ENCODE results near the gene C11orf52.
"Not testable (repeated sequence)": the region's sequence is repeated elsewhere in the genome, so short reads cannot be mapped to it uniquely, and the experiment has no call there.

Gene C11orf52

DNA sequence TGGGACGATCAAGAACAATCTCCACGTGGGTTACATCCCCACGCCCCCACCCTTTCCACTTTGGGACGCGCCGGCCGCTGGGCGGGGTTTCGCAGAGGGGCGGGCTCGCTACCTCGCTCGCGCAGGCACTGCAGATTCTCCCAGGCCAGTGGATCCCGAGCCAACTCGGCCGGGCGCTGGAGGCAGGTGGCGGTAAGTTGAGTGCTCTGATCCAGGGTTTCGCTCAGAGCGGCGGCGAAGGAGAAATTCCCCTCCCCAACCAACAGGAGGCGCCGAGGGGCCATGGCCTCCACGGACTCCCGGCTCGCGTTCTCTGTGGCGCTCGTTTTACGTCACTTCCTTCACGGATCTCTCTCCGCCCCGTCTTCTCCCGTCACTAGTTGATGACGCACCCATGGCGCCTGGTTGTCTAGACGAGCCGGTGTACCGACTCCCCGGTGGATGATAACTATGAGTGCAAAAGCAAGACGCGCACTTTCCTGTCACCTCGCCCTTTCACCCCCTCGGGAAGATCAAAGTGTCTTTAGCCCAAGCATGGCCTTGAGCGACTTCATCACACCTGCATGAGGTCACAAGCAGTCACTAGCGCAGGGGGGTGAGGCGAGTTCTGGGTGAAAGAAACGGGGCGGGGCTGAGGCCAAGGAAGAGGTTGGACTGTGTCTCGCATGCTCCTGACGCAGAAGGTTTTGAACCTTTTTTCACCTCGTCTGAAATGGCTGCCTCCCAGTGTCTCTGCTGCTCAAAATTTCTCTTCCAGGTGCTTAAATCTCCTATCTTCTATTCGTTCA is 39.7 kb upstream of the C11orf52 start, which contains the start of the genes CFAP68 and FDXACB1:
Gene CFAP68 (plus strand): TSS at position 693 of the 788 bp plus-strand sequence. CDS start 20 bp downstream, at position 713.
Gene FDXACB1 (minus strand): TSS at position 317 of the 788 bp plus-strand sequence. CDS start 33 bp downstream, at position 284.
- H3K4me3 ChIP-seq (ENCODE audit: control insufficient read depth, low read depth, low read length), result peak within 1 kb of the TSS; percentile 78
- TF ChIP-seq, protein P1, sequence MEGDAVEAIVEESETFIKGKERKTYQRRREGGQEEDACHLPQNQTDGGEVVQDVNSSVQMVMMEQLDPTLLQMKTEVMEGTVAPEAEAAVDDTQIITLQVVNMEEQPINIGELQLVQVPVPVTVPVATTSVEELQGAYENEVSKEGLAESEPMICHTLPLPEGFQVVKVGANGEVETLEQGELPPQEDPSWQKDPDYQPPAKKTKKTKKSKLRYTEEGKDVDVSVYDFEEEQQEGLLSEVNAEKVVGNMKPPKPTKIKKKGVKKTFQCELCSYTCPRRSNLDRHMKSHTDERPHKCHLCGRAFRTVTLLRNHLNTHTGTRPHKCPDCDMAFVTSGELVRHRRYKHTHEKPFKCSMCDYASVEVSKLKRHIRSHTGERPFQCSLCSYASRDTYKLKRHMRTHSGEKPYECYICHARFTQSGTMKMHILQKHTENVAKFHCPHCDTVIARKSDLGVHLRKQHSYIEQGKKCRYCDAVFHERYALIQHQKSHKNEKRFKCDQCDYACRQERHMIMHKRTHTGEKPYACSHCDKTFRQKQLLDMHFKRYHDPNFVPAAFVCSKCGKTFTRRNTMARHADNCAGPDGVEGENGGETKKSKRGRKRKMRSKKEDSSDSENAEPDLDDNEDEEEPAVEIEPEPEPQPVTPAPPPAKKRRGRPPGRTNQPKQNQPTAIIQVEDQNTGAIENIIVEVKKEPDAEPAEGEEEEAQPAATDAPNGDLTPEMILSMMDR (IDR thresholded peaks at IDR 0.05; ENCODE audit: control insufficient read depth, insufficient read depth, low read depth, low read length, missing control alignments), result peak; percentile 96
- peak; percentile 86 for DNase-seq (ENCODE audit: low read depth)

GRCh38 chr11:111879637-111879960 is 39.1 kb upstream of the C11orf52 start:
- DNase-seq (ENCODE audit: low read depth), result no peak
- H3K4me3 ChIP-seq (ENCODE audit: control insufficient read depth, low read depth, low read length), result peak overlapping the region; percentile 78
- TF ChIP-seq, protein P1 (IDR thresholded peaks at IDR 0.05; ENCODE audit: control insufficient read depth, insufficient read depth, low read depth, low read length, missing control alignments), result no peak

GRCh38 chr11:111882202-111882601 is 36.5 kb upstream of the C11orf52 start:
- H3K4me3 ChIP-seq (ENCODE audit: control insufficient read depth, low read depth, low read length), result no peak overlapping the region
- no peak for DNase-seq (ENCODE audit: low read depth)
- TF ChIP-seq, protein P1 (IDR thresholded peaks at IDR 0.05; ENCODE audit: control insufficient read depth, insufficient read depth, low read depth, low read length, missing control alignments), result no peak

DNA sequence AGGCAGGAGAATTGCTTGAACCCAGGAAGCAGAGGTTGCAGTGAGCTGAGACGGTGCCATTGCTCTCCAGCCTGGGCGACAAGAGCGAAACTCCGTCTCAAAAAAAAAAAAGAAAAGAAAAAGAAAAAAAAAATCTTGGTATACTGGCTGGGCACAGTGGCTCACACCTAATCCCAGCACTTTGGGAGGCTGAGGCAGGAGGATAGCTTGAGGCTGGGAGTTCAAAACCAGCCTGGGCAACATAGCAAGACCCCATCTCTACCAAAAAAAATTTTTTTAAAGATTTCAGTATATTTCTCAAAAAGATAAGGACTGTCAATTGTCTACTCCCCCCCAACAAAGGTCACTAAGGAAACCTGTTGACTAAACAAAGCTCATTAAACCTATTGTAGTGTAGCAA is 33.7 kb upstream of the C11orf52 start:
- H3K4me3 ChIP-seq (ENCODE audit: control insufficient read depth, low read depth, low read length); DNase-seq (ENCODE audit: low read depth): not testable (repeated sequence)

DNA sequence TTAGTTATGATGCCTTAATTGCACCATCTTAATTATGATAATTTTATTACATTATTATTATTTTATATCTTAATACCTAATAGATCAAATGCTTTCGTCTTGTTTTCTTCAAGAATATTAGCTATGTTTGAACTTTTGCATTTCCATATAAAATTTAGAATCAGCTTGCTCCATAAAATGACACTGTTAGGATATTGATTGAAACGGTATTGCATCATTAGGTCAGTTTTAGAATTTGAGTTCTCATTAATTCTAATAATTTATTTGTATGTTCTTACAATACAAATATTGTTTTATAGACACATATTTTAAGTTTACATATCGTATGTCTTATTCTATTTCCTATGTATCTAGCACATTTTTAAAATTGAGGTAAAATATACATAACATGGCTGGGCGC is 32.7 kb upstream of the C11orf52 start:
- H3K4me3 ChIP-seq (ENCODE audit: control insufficient read depth, low read depth, low read length), result no peak overlapping the region
- DNase-seq (ENCODE audit: low read depth), result no peak
- TF ChIP-seq, protein P1 (IDR thresholded peaks at IDR 0.05; ENCODE audit: control insufficient read depth, insufficient read depth, low read depth, low read length, missing control alignments), result no peak

- TF ChIP-seq, protein P1 (IDR thresholded peaks at IDR 0.05; ENCODE audit: control insufficient read depth, insufficient read depth, low read depth, low read length, missing control alignments), result no peak
- DNase-seq (ENCODE audit: low read depth), result no peak
- H3K4me3 ChIP-seq (ENCODE audit: control insufficient read depth, low read depth, low read length), result no peak overlapping the region
Observed at GRCh38 chr11:111886844-111887243, 31.9 kb upstream of the C11orf52 start.

GRCh38 chr11:111905411-111905810 is 13.3 kb upstream of the C11orf52 start:
- no peak for DNase-seq (ENCODE audit: low read depth)
- TF ChIP-seq, protein P1 (IDR thresholded peaks at IDR 0.05; ENCODE audit: control insufficient read depth, insufficient read depth, low read depth, low read length, missing control alignments), result no peak
- no peak overlapping the region for H3K4me3 ChIP-seq (ENCODE audit: control insufficient read depth, low read depth, low read length)
